RWPE1 (cell line): ENCODE measurements around the gene CEACAM19.

Source experiments
- CTCF ChIA-PET: fragments of 350-600 bp; sonication (Branson Sonifier 250); formaldehyde crosslinking; extraction: SDS; loops from one replicate; lab custom pipeline; 2021; lab: Yijun Ruan, JAX
- POLR2A ChIA-PET: fragments of 400-600 bp; formaldehyde crosslinking; extraction: SDS; loops from one replicate; lab custom pipeline; 2020; ENCODE audit warnings: antibody characterized with exemption; ENCODE audit not compliant: low non-redundant PET; lab: Yijun Ruan, JAX
- DNase-seq: peaks from one replicate; pipeline ENCODE4 v3.0.0; 2012; ENCODE audit warnings: low spot score
- H3K27ac ChIP-seq: fragments of 450-650 bp; 2 replicates; pipeline ENCODE4 v1.5.1; 2017
- TF ChIP-seq, protein P1 (sequence below): fragments of 450-650 bp; conservative IDR thresholded peaks from 2 replicates; pipeline ENCODE4 v1.5.1; 2017; ENCODE audit warnings: low read depth, mild to moderate bottlenecking

The CEACAM19 gene

DNA sequence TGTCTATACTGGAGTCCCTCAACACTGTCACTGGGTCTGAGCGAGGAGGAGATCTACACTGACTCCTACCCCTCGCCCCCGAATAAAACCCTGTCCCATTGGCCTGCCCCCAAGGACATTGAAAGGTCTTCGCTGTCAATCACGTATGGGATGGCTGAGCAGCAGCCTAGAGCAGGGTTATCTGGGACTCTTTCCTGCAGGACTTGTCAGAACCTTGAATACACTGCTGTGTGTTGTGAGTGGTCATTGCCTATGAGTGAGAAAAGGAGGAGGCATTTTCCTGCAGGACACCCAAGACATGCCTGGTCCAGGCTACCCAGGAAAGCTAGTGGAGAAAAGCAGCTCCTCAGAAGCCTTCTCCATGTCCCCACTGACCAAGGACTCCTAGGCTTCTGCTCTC, 17.9 kb upstream of the CEACAM19 start:
- TF ChIP-seq, protein P1, sequence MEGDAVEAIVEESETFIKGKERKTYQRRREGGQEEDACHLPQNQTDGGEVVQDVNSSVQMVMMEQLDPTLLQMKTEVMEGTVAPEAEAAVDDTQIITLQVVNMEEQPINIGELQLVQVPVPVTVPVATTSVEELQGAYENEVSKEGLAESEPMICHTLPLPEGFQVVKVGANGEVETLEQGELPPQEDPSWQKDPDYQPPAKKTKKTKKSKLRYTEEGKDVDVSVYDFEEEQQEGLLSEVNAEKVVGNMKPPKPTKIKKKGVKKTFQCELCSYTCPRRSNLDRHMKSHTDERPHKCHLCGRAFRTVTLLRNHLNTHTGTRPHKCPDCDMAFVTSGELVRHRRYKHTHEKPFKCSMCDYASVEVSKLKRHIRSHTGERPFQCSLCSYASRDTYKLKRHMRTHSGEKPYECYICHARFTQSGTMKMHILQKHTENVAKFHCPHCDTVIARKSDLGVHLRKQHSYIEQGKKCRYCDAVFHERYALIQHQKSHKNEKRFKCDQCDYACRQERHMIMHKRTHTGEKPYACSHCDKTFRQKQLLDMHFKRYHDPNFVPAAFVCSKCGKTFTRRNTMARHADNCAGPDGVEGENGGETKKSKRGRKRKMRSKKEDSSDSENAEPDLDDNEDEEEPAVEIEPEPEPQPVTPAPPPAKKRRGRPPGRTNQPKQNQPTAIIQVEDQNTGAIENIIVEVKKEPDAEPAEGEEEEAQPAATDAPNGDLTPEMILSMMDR = no peak
- DNase-seq = no peak
- peak overlapping the region; percentile 7 for H3K27ac ChIP-seq
- ChIA-PET POLR2A (no interaction called here), CTCF (no interaction called here)

DNA sequence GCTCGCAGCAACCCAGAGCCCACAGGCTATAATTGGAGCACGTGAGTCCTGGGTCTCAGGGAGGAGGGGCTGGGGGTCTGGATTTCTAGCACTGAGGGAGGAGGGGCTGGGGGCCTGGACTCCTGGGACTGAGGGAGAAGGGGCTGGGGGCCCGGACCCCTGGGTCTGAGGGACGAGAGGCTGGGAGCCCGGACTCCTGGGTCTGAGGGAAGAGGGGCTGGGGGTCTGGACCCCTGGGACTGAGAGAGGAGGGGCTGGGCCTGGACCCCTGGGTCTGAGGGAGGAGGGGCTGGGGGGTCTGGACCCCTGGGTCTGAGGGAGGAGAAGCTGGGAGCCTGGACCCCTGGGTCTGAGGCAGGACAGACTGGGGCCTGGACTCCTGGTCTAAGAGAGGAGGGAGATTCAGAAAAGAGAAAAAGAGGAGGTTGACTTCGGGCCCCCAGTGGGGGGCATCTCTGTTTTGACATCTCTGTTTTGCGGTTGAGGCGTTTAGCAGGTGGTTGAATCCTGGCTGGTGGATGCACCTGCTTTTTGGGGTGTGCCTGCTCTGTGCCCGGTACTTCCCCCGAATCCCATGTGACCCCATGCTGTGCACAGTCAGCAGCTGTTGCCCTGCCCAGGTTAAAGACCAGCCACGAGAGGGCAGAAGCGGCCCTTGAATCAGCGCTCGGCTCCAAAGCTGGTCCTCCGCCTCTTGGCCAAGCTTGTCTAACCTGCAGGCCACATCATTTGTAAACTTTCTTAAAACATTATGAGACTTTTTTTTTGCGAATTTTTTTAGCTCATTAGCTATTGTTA, 17.1 kb upstream of the CEACAM19 start:
- CTCF ChIA-PET = interaction anchor here (0.6 to 1.9 kb wide), 6 partner anchors 9 to 83 kb away, joined by 3 to 6 read pairs (median 5); no protein-coding TSS in a partner anchor
- TF ChIP-seq, protein P1 = peak; percentile 62
- H3K27ac ChIP-seq = peak overlapping the region; percentile 7
- DNase-seq = peak; percentile 42
- POLR2A ChIA-PET = no interaction called here

DNA sequence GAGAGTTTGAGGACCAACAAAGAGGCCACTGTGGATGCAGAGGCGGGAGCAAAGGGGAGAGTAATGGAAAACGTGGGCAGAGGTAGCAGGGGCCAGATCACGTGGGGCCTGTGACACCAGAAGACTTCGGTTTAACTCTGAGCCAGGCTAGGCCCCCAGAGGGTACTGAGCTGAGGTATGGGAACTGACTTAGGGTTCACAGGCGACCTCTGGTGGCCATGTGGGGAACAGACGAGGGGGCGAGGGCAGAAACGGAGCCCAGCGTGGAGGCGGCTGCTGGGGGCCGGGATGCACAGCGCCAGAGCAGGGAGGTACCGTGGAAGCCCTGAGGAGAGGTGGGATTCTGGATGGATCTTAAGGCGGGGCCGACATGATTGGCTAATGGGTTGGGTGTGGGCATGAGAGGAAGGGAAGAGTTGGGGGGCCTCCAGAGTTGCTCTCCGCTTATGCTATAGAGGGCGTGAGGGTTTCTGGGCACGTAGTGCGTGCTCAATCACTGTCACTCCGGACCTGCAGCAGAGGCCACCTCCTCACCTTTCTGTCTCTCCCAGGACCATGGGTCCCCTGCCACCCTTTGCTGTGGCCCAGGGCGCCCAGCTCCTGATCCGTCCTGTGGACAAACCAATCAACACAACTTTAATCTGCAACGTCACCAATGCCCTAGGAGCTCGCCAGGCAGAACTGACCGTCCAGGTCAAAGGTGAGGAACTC, 13.9 kb upstream of the CEACAM19 start:
- CTCF ChIA-PET = interaction anchor here (0.6 to 2.5 kb wide), 8 partner anchors 9 to 146 kb away, joined by 3 to 12 read pairs (median 4); partner anchors contain the start of gene PVR
- DNase-seq = peak; percentile 54
- POLR2A ChIA-PET = no interaction called here
- TF ChIP-seq, protein P1 = peak; percentile 87
- H3K27ac ChIP-seq = peak overlapping the region; percentile 12; the same call in 1 of the 2 replicates

DNA sequence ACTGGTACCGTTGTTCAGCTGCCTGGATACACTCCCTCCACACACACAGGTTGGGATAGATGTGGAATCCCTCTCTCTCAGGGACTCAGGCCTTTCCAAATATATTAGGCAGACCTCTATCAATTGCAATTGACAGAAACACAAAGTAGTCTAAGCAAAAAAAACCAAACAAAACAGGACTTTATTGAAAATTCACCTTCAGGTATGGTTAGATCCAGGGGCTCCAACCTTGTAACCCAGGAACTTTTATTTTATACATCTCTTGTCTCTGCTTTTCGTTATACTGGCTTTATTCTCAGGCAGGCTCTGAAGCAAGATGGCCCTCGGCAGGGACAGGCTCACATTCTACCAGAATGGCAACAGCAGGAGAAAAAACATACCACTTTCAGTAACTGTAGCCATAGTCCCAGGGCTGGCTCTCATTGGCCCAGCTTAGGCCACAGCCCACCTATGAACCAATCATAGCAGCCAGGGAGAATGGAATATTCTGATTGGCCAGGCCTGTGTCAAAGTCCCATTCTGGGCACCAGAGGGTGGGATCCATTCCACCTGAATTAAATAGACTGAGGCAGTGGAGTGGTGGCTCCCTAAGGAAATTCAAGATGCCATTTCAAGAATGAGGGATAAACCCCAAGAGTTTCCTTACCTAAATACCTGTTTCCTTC, 13.1 kb upstream of the CEACAM19 start:
- no peak overlapping the region for H3K27ac ChIP-seq
- TF ChIP-seq, protein P1 = no peak
- ChIA-PET POLR2A (no interaction called here), CTCF (interaction anchor here (0.6 to 2.5 kb wide), 4 partner anchors 73 to 87 kb away, joined by 3 to 12 read pairs (median 6); no protein-coding TSS in a partner anchor)
- DNase-seq = no peak

DNA sequence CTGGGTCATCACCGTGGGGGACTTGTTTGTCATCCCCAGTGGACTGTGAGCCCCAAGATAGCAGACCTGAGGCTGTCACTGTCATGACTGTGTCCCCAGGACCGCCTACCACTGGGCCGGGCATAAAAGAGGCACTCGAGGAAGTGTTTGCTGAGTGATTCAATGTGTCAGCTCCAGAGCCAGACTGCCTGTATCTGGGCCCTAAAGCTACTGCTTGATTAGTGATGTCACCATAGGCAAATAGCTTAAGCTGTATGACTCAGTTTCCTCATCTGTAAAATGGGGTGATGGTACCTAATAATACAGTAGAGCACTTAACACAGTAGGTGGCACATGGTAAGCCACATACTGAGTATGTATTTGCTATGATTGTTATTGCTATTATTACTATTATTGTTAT, 11.2 kb upstream of the CEACAM19 start:
- CTCF ChIA-PET = no interaction called here
- TF ChIP-seq, protein P1 = no peak
- peak overlapping the region; percentile 12; the same call in 1 of the 2 replicates for H3K27ac ChIP-seq
- POLR2A ChIA-PET = no interaction called here
- DNase-seq = no peak

DNA sequence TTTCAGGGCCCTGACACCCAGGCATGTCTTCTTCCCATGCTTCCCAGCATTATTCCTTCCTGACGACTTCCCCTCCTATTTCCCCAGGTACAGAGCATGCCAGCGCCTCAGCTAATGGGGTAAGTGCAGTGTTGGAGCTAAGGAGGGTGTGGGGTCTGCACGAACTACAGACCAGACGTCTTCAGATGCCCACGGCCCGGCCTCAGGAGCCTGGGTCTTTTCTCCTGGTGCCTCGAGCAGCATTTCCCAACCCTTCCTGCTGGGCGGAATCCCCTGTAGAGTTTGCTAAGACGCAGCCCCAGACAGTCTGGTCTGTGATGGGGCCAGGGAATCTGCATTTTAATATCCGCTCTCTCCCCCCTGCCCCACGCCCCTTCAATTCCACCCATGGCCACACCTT, 10.1 kb upstream of the CEACAM19 start:
- TF ChIP-seq, protein P1 = no peak
- no peak for DNase-seq
- peak overlapping the region; percentile 19; the same call in 1 of the 2 replicates for H3K27ac ChIP-seq
- ChIA-PET CTCF (no interaction called here), POLR2A (no interaction called here)
